ENCODE measurements around the gene PPP4R3A.
"Not testable (repeated sequence)": the region's sequence is repeated elsewhere in the genome, so short reads cannot be mapped to it uniquely, and the experiment has no call there.

Gene PPP4R3A

GRCh38 chr14:91409928-91410718, 100.0 kb downstream of the PPP4R3A start:
- no peak for DNase-seq (ENCODE audit: low read depth in 2 of 2)

- not testable (repeated sequence) for DNase-seq (ENCODE audit: low read depth in 2 of 2)
These were observed 100.9 kb downstream of the PPP4R3A start for GRCh38 chr14:91409240-91409639.

Measured in stimulated activated CD8-positive, alpha-beta memory T cell treated with anti-CD3 and anti-CD28 coated beads, Interleukin-15, amount 100 ng/mL, for 4 hours (primary cell).